Activated CD4-positive, alpha-beta T cell treated with anti-CD3 and anti-CD28 coated beads for 36 hours (primary cell): ENCODE data around the gene SYNE1. TPM values are rescaled to one million over a fixed set of nuclear protein-coding genes. Genes with fewer than 3 reads are reported as not detected.

Experiments used
- ATAC-seq: fragments of 200-7000 bp; cut with Tn5 transposase; one replicate; pipeline ENCODE4 v1.10.0; 2021; ENCODE audit warnings: mild to moderate bottlenecking, moderate library complexity
- CTCF ChIA-PET: fragments of 350-600 bp; sonication (Branson Sonifier 250); formaldehyde crosslinking; loops from one replicate; lab custom pipeline; 2021; ENCODE audit warnings: antibody characterized with exemption; lab: Charles Lee
- POLR2A ChIA-PET: fragments of 350-600 bp; sonication (Branson Sonifier 250); formaldehyde crosslinking; loops from one replicate; lab custom pipeline; 2021; ENCODE audit warnings: antibody characterized with exemption, inconsistent platforms; lab: Charles Lee
- DNase-seq: peaks from one replicate; pipeline ENCODE4 v3.0.0-alpha.2; 2020
- H3K27ac Mint-ChIP-seq: one replicate; pipeline ENCODE4 v1.8.0; 2021; ENCODE audit warnings: mixed read lengths
- H3K27me3 Mint-ChIP-seq: one replicate; pipeline ENCODE4 v1.8.0; 2021; ENCODE audit warnings: mixed read lengths
- H3K36me3 Mint-ChIP-seq: one replicate; pipeline ENCODE4 v1.8.0; 2021; ENCODE audit warnings: low read depth, mixed read lengths
- H3K4me1 Mint-ChIP-seq: one replicate; pipeline ENCODE4 v1.8.0; 2021; ENCODE audit warnings: mixed read lengths
- H3K4me3 Mint-ChIP-seq: one replicate; pipeline ENCODE4 v1.8.0; 2021; ENCODE audit warnings: mild to moderate bottlenecking, moderate library complexity, mixed read lengths
- H3K9me3 Mint-ChIP-seq: one replicate; pipeline ENCODE4 v1.8.0; 2021; ENCODE audit warnings: low read depth, mixed read lengths
- intact Hi-C, 2 experiments: fragments of 100-400 bp; cut with DNase I in 1 of 2; cut with micrococcal nuclease in 1 of 2; formaldehyde crosslinking; loops; one replicate each; pipeline versions ENCODE4 v1.14.2 to v1.15.1; 2022 to 2024; cut with DNase I, micrococcal nuclease
- total RNA-seq, 2 experiments: library from RNA; stranded (reverse); gene quantifications; one replicate each; pipeline ENCODE4 v1.2.3, GENCODE V29; 2021

Gene SYNE1
- total RNA-seq, 2 experiments from 2014 or later, result 20.8 to 21.9 TPM

DNA sequence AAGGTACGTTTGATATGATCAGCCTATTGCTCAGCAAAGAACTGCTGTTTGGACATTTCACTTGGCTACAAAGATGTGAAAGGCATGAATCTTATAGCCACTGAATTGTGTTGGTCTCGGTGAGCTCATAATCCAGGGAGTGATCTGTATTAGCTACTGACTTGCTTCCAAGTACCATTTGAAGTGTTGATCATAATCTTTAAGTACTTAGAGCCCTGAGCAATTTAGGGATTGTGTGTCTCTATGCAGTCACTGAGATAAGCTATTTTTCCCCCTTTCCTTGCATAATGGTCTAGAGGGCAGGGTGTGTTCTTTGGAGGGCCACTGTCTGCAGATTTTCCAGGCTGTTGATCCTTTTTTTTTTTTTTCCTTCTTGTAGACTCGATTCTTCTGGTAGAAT lies 436.0 kb downstream of the SYNE1 start:
- POLR2A ChIA-PET, result no interaction called here
- no peak for ATAC-seq
- CTCF ChIA-PET, result interaction anchor here (0.6 to 1.4 kb wide), 2 partner anchors 15 to 77 kb away, joined by 3 to 5 read pairs; no protein-coding TSS in a partner anchor

DNA sequence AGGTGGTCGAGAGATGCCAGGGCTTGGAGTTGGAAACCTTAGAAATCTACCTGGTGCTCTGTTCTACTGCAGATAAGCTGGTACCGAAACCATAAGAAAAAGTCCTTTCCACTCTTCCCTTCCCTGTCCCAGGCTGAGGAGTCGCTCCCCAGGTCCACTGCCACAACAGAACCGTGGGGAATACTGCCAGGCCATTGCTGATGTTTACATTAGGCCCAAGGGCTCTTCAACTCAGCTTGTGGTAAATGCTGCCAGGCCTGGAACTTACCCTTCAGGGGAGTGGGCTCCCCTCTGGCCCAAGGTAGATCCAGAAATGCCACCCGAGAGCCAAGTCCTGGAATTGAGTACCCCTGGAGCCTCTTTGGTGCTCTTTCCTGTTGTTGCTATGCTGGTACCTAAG lies 441.3 kb downstream of the SYNE1 start:
- H3K4me1 Mint-ChIP-seq, result peaks cover 20% of the 10 kb centered on the region
- CTCF ChIA-PET, result interaction anchor here (0.6 kb wide), 1 partner anchor 461 kb away, joined by 3 read pairs; no protein-coding TSS in a partner anchor
- no peak for DNase-seq
- peaks cover 22% of the 10 kb centered on the region for H3K9me3 Mint-ChIP-seq
- POLR2A ChIA-PET, result no interaction called here
- no peak overlapping the region for H3K4me3 Mint-ChIP-seq
- intact Hi-C loops, result no loop called here
- H3K27ac Mint-ChIP-seq, result no peak overlapping the region
- ATAC-seq, result no peak
- no peaks in the 10 kb centered on the region for H3K27me3 Mint-ChIP-seq
- peaks cover 56% of the 10 kb centered on the region for H3K36me3 Mint-ChIP-seq

More for the DNA sequence above, 436.0 kb downstream of the SYNE1 start:
- Mint-ChIP-seq H3K27me3 (no peaks in the 10 kb centered on the region), H3K36me3 (peaks cover 37% of the 10 kb centered on the region), H3K27ac (no peak overlapping the region), H3K4me3 (no peak overlapping the region), H3K4me1 (peaks cover 11% of the 10 kb centered on the region), H3K9me3 (no peaks in the 10 kb centered on the region)
- intact Hi-C loops, result no loop called here
- no peak for DNase-seq

DNA sequence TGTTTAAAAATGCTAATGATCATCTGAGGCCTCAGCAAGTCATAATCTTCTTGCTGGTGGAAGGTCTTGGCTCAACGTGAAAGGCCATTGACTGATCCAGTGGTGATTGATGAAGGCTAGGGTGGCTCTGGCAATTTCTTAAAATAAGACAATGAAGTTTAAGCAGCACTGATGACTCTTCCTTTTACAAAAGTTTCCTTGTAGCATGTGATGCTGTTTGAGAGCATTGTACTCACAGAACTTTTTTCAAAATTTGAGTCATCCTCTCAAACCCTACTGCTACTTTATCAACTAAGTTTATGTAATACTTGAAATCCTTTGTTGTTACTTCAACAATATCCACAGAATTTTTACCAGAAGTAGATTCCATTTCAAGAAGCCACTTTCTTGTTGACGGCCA lies 447.4 kb downstream of the SYNE1 start:
- no peak for DNase-seq
- no peak overlapping the region for H3K4me3 Mint-ChIP-seq
- ChIA-PET CTCF (no interaction called here), POLR2A (no interaction called here)
- ATAC-seq, result peak; percentile 40
- peak overlapping the region; percentile 52 for H3K27ac Mint-ChIP-seq
- peaks cover 64% of the 10 kb centered on the region for H3K4me1 Mint-ChIP-seq
- peaks cover 23% of the 10 kb centered on the region for H3K9me3 Mint-ChIP-seq
- H3K27me3 Mint-ChIP-seq, result no peaks in the 10 kb centered on the region
- peaks cover 34% of the 10 kb centered on the region for H3K36me3 Mint-ChIP-seq
- intact Hi-C loops, result no loop called here

DNA sequence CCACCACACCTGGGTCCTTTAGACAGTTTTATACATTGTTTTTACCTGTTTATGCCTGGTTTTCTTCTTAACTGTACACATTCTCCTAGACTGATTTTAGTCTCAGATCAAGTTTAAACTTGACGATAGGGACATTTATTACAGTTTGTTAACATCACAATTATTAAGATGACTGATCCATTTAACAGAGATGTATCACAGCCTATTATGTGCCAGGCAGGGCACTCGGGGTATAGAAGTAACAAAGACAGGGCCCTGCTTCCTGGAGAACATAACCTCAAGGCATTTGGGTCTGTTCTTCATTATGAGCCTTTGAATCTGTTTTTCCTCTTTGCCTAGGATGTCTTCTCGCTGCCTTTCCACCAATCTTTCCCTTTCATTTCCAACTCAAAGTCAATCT lies 449.2 kb downstream of the SYNE1 start:
- no peak overlapping the region for H3K27ac Mint-ChIP-seq
- no peak for ATAC-seq

DNA sequence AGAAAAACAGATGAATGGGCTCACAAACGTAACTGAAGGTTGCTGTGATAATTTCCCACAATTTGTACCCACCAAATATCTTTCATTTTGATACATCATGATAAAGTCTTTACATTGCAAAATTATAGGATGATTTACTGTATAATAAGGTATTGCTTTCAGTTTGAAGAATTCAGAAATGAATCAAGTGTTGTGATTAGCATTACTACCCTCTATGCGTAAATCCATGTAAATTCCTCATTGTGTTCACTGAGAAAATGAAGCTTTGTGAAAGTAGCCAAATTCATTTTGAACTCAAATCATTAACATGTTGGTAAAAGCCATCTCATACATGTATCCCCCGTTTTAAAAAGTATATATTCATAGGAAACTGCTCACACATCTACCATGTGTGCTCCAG lies 450.3 kb downstream of the SYNE1 start:
- intact Hi-C loops, result no loop called here
- Mint-ChIP-seq H3K9me3 (peaks cover 11% of the 10 kb centered on the region), H3K36me3 (peaks cover 20% of the 10 kb centered on the region), H3K27me3 (no peaks in the 10 kb centered on the region), H3K4me3 (peak overlapping the region; percentile 59), H3K4me1 (peaks cover 84% of the 10 kb centered on the region), H3K27ac (peak overlapping the region; percentile 95)
- POLR2A ChIA-PET, result interaction anchor here (1.2 kb wide), 1 partner anchor 16 kb away, joined by 6 read pairs; no protein-coding TSS in a partner anchor
- DNase-seq (no peak), ATAC-seq (peak; percentile 33)
- CTCF ChIA-PET, result interaction anchor here (0.6 kb wide), 1 partner anchor 601 kb away, joined by 3 read pairs; no protein-coding TSS in a partner anchor

More for the DNA sequence above, 449.2 kb downstream of the SYNE1 start:
- H3K27me3 Mint-ChIP-seq, result no peaks in the 10 kb centered on the region
- H3K4me1 Mint-ChIP-seq, result peaks cover 75% of the 10 kb centered on the region
- ChIA-PET POLR2A (no interaction called here), CTCF (interaction anchor here (0.6 kb wide), 1 partner anchor 82 kb away, joined by 3 read pairs; no protein-coding TSS in a partner anchor)
- intact Hi-C loops, result no loop called here
- DNase-seq, result no peak
- H3K36me3 Mint-ChIP-seq, result peaks cover 28% of the 10 kb centered on the region
- H3K9me3 Mint-ChIP-seq, result peaks cover 15% of the 10 kb centered on the region
- H3K4me3 Mint-ChIP-seq, result no peak overlapping the region

DNA sequence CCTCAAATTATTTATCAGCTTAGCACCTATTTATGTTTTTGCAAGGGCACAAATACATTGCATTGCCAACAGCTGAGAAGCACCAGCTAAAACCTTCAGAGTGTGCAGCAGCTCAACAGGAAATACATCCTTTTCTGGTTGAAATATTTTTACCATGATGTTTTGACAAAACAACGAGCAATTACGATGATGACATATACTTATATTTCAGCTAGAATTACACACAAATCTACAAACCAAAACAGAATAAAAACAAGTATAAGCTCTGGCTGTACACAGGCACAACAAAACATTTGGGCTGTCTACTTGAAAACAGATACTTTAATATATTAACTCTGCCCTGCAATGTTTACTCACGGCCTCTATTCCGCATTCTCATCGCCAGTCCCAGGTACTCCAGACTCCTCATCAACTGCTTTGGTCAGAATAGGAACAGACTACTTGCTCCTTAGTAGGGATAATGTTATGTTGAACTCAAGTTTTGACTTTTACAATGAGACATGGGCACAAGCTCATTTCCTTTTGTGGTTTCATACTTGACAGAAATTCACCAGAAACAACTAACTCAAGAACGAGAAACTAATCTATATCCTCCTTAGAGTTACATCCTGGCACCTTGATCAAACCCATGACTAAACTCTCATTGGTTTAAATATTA lies 452.1 kb downstream of the SYNE1 start:
- ChIA-PET CTCF (interaction anchor here (0.5 to 2.3 kb wide), 13 partner anchors 12 to 494 kb away, joined by 3 to 11 read pairs (median 4); no protein-coding TSS in a partner anchor), POLR2A (interaction anchor here (0.9 to 2.3 kb wide), 4 partner anchors 8 to 117 kb away, joined by 3 to 18 read pairs (median 4); no protein-coding TSS in a partner anchor)
- DNase-seq (peak; percentile 20), ATAC-seq (peak; percentile 68)
- intact Hi-C loops, result loop anchor here (1.0 to 5.0 kb wide), 2 partner anchors 14 to 733 kb away; partner anchors contain the start of gene RMND1 (in 1 of the 2)
- no peaks in the 10 kb centered on the region for H3K9me3 Mint-ChIP-seq
- H3K4me1 Mint-ChIP-seq, result peaks cover 86% of the 10 kb centered on the region
- peak overlapping the region; percentile 95 for H3K27ac Mint-ChIP-seq
- no peaks in the 10 kb centered on the region for H3K27me3 Mint-ChIP-seq
- peak overlapping the region; percentile 72 for H3K4me3 Mint-ChIP-seq
- H3K36me3 Mint-ChIP-seq, result peaks cover 20% of the 10 kb centered on the region

DNA sequence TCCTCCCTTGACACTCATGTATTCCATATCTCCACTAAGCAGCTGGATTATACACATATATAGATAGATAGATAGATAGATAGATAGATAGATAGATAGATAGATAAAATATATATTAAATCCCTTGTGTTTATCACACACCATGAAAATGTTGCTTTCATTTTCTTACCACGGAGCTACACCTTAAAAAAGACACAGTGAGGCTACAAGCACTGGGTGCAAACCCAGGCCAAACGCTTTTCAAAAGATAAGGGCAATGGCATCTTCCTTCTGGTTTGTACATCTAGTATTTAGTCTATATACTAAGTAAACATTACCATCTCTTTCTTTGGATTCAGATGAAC lies 452.6 kb downstream of the SYNE1 start:
- Mint-ChIP-seq H3K27ac (peak overlapping the region; percentile 95), H3K27me3 (no peaks in the 10 kb centered on the region), H3K4me1 (peaks cover 83% of the 10 kb centered on the region), H3K4me3 (peak overlapping the region; percentile 72), H3K9me3 (no peaks in the 10 kb centered on the region), H3K36me3 (peaks cover 22% of the 10 kb centered on the region)
- no peak for DNase-seq
- ChIA-PET CTCF (interaction anchor here (0.6 to 2.3 kb wide), 11 partner anchors 11 to 494 kb away, joined by 3 to 11 read pairs (median 4); no protein-coding TSS in a partner anchor), POLR2A (interaction anchor here (0.7 to 2.3 kb wide), 5 partner anchors 9 to 697 kb away, joined by 3 to 18 read pairs (median 4); no protein-coding TSS in a partner anchor)
- peak; percentile 14 for ATAC-seq
- intact Hi-C loops, result loop anchor here in 1 of 2 experiments (5.0 kb wide), 1 partner anchor 732 kb away; the partner anchor contains the start of gene RMND1

DNA sequence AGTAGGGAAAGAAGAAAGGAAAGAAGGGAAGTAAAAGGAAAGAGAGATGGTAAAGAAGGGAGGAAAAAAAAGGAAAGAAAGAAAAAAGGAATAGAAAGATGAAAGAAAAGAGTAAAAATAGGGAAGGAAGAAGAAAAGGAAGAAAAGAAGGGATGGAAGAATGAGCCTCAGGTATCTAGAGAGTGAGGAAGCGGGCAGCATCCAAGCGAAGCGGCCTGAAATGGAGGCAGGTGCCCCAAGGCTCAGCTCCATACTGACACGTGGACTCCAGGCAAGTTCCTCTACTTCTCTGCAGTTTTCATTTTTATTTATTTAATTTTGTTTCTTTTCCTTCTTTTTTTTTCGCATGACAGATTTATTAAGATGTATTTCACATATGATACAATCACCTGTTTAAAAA lies 456.6 kb downstream of the SYNE1 start:
- CTCF ChIA-PET, result no interaction called here
- no peaks in the 10 kb centered on the region for H3K9me3 Mint-ChIP-seq
- H3K4me1 Mint-ChIP-seq, result peaks cover 54% of the 10 kb centered on the region
- peaks cover 23% of the 10 kb centered on the region for H3K36me3 Mint-ChIP-seq
- H3K4me3 Mint-ChIP-seq, result no peak overlapping the region
- POLR2A ChIA-PET, result interaction anchor here (1.1 kb wide), 1 partner anchor 9 kb away, joined by 3 read pairs; no protein-coding TSS in a partner anchor
- H3K27me3 Mint-ChIP-seq, result no peaks in the 10 kb centered on the region
- intact Hi-C loops, result loop anchor here in 1 of 2 experiments (5.0 kb wide), 1 partner anchor 728 kb away; the partner anchor contains the start of gene RMND1
- peak overlapping the region; percentile 75 for H3K27ac Mint-ChIP-seq
- no peak for ATAC-seq
- DNase-seq, result no peak

DNA sequence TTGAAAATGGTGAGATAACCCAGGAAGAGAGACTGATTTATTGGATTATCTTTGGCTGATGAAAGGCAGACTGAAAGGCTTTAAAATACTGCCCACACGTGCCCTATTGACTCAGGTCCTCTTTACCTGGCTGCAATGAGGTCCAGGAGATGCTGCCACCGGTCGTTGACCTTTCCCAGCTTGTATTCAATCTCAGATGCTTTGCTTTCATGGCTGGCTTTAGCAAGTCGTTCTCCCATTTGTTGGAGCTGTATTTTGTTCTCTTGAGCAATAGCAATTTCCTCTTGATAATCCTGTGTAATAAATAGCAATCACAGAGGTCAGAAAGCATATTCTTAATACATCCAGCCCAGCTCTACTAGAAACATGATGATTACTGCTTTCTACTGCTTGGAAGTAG lies 460.9 kb downstream of the SYNE1 start:
- peak overlapping the region; percentile 33 for H3K27ac Mint-ChIP-seq
- H3K4me3 Mint-ChIP-seq, result no peak overlapping the region
- ChIA-PET POLR2A (no interaction called here), CTCF (no interaction called here)
- no peaks in the 10 kb centered on the region for H3K27me3 Mint-ChIP-seq
- intact Hi-C loops, result no loop called here
- H3K9me3 Mint-ChIP-seq, result no peaks in the 10 kb centered on the region
- no peak for DNase-seq
- H3K4me1 Mint-ChIP-seq, result peaks cover 48% of the 10 kb centered on the region
- H3K36me3 Mint-ChIP-seq, result peaks cover 46% of the 10 kb centered on the region
- ATAC-seq, result no peak

DNA sequence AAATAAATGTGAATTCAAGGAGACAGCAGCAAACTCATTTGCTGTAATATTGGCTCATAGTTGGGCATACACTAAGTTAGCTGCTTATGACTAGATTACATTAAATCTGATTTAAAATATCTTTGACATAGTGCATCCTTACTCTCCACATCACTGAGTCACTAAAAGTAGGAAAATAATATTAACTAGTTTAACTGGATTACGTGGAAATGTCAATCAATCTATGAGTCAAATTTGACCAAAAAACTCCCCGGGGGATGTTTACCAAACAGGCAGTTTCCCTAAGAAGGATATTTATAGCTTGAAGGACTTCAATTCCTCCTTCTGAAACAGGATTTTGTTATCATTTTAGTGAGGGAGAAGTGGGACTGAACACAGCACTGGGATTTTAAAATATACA lies 463.2 kb downstream of the SYNE1 start:
- ChIA-PET POLR2A (interaction anchor here (0.9 kb wide), 1 partner anchor 11 kb away, joined by 3 read pairs; no protein-coding TSS in a partner anchor), CTCF (interaction anchor here (1.6 kb wide), 1 partner anchor 11 kb away, joined by 4 read pairs; no protein-coding TSS in a partner anchor)
- Mint-ChIP-seq H3K4me1 (peaks cover 47% of the 10 kb centered on the region), H3K27ac (no peak overlapping the region), H3K36me3 (peaks cover 51% of the 10 kb centered on the region), H3K4me3 (no peak overlapping the region), H3K27me3 (no peaks in the 10 kb centered on the region), H3K9me3 (peaks cover 2% of the 10 kb centered on the region)
- DNase-seq (no peak), ATAC-seq (no peak)
- intact Hi-C loops, result loop anchor here (5.0 kb wide), 2 partner anchors 58 to 808 kb away; partner anchors contain the start of gene FBXO5 (in 1 of the 2)

DNA sequence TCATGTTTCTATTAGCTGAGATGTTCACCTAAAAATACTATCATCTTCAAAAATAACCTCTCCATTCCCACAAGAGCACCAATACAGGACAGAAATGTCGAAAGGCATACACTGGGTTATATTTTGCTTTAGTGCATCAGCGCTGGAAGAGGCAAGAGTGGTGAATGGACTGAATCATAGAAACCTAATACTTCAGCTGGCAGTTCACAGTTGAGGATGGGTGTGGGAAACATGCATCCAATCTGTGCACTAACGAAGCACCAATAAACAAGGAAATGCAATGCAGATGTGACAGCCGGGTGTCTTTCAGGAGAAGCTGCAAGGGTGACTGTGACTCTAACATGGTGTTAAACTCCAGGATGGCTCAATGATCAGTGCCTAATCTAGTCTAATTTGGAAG lies 463.8 kb downstream of the SYNE1 start:
- peak overlapping the region; percentile 1 for H3K27ac Mint-ChIP-seq
- H3K4me3 Mint-ChIP-seq, result no peak overlapping the region
- DNase-seq, result no peak
- H3K9me3 Mint-ChIP-seq, result peaks cover 2% of the 10 kb centered on the region
- H3K36me3 Mint-ChIP-seq, result peaks cover 54% of the 10 kb centered on the region
- peaks cover 51% of the 10 kb centered on the region for H3K4me1 Mint-ChIP-seq
- no peak for ATAC-seq
- intact Hi-C loops, result loop anchor here (5.0 kb wide), 2 partner anchors 59 to 809 kb away; partner anchors contain the start of gene FBXO5 (in 1 of the 2)
- ChIA-PET CTCF (interaction anchor here (1.0 to 1.6 kb wide), 2 partner anchors 12 to 20 kb away, joined by 3 to 4 read pairs; no protein-coding TSS in a partner anchor), POLR2A (interaction anchor here (0.9 kb wide), 1 partner anchor 12 kb away, joined by 3 read pairs; no protein-coding TSS in a partner anchor)
- no peaks in the 10 kb centered on the region for H3K27me3 Mint-ChIP-seq
